Effector CD4-positive, alpha-beta T cell (primary cell): ENCODE measurements around the gene ARHGAP28. TPM values are rescaled to one million over a fixed set of nuclear protein-coding genes. Genes with fewer than 3 reads are reported as not detected.

Experiments used
- DNase-seq: peaks from one replicate; pipeline ENCODE4 v3.0.0-alpha.2; 2020
- total RNA-seq: gene quantifications from one replicate; lab custom pipeline; 2026; lab: John Stamatoyannopoulos, UW

ARHGAP28 gene, protein sequence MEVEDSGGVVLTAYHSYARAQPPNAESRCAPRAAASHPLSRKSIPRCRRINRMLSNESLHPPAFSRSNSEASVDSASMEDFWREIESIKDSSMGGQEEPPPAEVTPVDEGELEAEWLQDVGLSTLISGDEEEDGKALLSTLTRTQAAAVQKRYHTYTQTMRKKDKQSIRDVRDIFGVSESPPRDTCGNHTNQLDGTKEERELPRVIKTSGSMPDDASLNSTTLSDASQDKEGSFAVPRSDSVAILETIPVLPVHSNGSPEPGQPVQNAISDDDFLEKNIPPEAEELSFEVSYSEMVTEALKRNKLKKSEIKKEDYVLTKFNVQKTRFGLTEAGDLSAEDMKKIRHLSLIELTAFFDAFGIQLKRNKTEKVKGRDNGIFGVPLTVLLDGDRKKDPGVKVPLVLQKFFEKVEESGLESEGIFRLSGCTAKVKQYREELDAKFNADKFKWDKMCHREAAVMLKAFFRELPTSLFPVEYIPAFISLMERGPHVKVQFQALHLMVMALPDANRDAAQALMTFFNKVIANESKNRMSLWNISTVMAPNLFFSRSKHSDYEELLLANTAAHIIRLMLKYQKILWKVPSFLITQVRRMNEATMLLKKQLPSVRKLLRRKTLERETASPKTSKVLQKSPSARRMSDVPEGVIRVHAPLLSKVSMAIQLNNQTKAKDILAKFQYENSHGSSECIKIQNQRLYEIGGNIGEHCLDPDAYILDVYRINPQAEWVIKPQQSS
- total RNA-seq, result not detected

DNA sequence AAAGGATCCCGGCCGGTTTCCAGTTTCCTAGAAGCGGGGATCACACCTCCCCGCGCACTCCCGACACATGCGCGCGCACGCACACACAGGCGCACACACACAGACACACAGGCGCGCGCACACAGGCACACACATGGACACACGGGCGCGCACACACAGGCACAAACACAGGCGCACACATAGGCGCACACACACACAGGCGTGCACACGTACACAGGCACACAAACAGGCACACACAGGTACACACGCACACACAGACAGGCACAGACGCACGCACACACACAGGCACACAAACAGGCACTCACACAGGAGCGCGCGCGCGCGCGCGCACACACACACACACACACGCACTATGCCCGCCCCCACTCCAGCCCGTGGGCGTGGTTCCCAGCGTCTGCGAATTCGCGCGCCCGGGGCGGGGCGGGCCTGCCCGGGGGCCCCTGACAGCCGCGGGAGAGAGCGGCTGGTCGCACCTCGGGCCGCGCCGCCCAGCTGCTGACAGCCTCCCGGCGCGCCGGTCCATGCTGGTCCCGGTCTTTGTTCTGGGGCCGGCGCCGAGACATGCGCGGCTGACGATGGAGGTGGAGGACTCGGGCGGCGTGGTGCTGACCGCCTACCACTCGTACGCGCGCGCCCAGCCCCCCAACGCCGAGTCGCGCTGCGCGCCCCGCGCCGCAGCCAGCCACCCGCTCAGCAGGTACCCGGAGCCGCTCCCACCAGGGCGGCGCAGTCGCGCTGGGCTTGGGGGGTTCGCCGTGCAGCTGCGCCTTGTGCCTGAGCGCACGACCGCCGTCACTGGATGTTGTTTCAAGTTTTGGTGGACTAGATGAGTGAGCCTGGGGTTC, at the start of gene ARHGAP28:
Gene ARHGAP28 (plus strand): TSS at position 470 of the 845 bp plus-strand sequence. CDS start 106 bp downstream, at position 576.
- no peak for DNase-seq

DNA sequence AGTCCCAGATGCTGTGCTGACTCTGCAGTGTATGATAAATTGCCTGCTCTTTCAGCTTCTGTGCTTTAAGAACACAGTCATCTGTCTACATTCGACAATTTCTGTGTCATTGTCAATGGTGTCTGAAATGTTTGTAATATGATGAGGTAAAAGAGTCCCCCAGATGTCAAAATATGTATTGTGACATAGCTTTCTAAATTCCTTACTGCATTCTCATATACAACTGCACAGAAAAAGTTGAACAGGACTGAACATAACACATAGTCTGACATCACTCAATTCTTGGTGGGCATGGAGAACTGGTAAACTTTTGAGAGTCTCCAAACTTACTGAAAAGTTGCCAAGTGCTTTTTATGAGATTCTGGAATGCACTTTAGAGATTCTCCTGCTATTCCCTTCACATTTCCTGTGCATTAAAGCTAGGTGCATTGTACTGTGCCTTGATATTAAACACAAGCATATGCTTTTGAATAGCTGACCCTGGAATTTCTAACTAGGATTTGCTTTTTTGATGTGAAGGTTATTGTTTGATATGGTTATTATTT, 48.1 kb upstream of the ARHGAP28 start:
- DNase-seq, result no peak

DNA sequence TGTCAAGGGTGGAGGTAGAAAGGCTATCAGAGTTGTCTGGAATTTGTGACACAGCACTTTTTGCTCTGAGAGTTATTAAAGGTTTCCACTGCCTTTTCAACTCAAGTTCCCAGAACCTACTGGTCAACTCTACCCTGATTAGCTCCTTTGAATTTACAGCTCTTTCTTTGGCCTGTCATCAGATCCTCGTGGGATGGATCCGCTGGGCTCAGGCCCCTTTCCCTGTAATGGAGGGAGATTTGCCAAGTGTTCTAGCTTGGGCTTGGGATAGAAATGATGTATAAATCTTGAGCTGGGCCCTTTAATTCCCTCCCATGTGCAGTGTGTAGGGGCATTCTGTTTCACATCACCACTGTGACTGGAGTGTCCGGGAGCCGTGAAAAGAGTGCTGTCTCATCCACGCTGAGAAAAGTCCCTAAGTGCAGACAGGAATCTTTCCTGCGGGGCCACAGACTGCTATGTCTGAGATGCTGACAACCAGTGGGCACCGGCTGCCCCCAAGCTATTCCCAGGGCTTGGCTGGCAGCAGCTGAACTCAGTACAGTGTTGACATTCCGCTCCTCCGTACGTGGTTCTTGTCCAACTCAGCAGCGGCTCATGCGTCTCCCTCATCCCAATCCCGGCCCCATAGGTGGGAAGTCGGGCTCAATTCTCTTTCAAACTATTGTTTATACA, 46.9 kb upstream of the ARHGAP28 start:
- no peak for DNase-seq

DNA sequence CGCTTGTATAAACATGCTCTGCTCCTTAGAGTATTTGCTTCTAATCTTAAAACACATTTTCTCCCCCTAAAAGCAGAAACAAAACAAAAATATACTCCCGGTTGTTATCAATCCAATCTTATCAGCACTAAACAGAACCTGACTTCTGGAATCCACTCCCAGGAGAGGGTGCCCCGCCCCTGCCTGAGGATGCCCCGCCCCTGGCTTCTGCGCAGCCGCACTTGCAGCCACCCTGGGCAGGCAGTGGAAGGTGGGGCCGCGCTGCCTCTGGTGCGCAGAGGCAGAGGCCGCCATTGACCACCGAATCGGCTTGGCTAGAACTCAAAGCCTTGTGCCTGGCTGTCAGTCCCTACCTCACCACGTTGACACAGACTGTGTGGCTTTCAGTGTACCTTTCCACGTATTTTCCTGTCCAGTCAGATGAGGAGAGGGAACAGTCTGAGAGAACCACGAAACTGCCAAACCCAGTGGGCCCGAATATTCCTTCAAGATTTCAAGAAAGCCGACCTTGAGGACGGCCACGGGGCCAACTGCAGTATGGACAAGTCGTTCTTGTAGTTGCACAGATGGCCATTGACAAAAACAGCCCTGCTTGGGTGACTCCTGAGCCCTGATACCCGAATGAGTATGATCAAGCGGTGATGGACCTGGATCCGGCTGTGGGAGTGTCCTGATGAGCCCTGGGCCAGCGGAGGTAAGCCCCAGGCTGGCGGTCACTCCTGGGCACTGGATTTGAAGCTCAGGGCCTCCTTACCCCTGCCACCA, 46.2 kb upstream of the ARHGAP28 start:
- DNase-seq, result no peak

DNA sequence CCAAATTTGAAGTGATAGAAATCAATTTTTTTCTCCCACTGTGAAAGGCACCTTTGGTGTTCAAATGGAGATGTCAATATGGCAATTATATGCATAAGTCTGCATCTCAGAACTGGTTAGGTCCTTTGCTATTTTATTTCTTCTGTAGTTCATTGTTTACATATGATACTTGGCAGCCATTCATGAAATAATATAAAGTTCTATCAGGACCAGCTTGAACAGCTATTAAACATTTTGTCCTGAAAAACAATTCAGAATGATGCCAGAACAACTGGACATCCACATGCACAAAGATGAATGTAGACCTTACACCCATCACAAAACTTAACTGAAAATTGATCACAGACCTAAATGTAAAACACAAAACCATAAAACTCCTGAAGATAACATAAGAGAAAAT, 41.8 kb upstream of the ARHGAP28 start:
- DNase-seq, result no peak

DNA sequence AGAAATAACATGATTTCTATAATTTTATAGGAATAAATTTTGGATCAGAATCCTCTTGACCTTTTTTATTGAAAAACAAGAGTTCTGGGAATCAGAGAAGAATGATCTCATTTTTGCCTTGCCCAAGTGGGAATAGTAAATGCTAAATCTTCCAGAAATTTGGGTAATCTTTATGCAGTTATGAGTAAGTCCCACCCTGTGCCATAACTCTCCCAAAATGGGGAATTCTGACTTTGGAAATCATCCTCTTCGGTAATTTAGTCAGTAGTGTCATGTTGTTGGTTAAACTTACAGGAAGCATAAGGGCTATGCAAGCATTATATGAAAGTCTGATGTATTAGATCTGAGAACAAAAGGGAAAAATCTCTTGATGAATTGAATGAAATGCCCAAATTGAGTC, 20.6 kb upstream of the ARHGAP28 start:
- DNase-seq, result no peak

DNA sequence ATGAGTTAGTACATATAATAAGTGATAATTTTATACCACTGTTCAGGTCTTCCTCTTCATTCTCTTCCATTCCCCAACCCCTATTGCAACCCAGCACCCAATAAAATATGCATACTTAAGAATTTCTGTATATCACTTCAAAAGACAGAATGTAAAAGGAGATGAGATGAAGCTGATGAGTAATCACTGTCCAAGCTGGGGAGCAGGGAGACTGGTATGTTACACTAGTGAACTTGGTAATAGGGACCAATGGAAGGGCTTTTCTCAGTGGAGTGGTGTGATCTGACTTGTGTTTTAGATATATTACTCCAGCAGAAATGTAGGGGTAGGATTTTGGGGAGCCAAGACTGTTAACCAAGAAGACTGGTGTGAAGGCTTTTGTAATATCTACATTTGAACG, 18.0 kb upstream of the ARHGAP28 start:
- DNase-seq, result no peak

DNA sequence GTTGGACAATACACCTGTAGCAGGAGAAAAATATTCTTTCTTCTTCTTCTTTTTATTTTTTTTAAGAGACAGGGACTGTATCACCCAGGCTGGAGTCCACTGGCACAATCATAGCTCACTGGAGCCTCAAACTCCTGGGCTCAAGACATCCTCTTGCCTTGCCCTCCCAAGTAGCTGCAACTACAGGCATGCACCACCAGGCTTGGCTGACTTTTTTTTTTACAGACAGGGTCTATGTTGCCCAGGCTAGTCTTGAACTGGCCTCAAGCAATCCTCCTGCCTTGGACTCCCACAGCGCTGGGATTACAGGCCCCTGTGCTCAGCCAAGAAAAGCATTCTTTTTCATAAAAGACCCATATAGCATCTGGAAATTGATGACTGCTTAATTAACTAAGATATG, 17.1 kb upstream of the ARHGAP28 start:
- no peak for DNase-seq

DNA sequence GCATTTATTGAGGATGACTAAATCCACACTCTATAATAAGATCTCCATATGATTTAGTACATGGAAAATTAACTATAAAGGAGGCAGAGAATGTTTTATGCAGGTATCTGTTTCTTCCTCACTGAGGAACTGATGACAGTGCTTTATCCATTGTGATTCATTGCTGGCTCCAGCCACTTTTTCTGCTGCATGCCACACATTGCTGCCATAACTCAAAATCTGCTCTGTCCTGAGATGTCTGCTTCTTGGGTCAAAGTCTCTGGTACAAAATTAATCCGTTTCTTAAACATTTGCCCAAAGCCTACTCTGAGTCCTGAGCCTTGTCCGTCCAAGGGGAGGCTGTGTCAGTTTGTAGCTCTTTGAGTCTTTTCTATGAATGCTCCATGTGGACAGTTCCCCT, 15.5 kb upstream of the ARHGAP28 start:
- DNase-seq, result no peak

DNA sequence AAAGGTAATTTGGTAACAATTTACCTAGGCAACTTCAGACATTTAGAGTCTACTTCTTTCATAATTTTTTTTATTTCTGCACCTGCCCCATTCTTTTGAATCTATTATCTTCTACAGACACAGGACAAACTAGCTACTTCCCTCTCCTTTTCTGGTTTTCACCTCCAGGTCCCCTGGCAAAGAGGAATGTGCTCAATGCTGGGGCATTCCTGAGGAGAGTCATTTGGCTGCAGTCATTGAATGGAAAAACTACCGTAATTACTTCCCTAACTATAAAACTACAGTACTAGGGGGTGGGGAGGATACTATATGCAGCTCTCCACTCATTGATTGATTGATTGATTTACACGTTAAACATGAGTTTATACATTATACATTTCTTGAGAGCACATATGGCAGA, 11.2 kb upstream of the ARHGAP28 start:
- no peak for DNase-seq

DNA sequence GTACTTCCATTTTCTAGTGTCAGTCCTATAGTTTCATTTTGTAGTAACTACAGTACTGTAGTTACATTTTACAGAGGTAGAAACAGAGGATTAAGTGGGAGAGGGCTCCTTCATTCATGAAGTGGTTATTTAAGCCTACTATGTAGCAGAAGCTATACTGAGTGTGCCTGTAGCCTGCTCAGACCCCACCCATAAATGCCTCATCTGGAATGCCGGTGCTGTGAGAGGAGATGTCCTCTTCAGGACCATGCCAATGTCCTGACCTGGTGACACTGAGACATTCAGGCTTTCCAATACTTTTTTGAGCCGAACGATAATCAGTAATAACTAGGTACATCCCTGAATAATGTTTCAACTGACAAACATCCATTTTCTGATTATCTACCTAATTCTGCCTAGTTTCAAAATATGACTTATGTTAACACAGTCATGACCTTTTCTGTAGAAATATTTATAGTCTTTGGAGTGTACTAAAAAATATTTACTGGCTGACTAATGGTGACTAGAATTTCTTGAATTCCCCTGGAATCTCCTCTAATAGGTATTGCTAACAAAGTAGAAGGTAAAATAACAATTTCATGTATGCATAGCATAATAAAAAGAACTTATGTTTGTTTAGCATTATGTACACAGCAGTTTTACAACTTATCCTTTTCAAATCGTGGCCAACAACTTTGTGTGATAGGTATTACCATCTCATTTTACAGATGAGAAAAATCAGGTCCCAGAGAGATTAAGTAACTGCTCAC, 10.2 kb upstream of the ARHGAP28 start:
- no peak for DNase-seq

DNA sequence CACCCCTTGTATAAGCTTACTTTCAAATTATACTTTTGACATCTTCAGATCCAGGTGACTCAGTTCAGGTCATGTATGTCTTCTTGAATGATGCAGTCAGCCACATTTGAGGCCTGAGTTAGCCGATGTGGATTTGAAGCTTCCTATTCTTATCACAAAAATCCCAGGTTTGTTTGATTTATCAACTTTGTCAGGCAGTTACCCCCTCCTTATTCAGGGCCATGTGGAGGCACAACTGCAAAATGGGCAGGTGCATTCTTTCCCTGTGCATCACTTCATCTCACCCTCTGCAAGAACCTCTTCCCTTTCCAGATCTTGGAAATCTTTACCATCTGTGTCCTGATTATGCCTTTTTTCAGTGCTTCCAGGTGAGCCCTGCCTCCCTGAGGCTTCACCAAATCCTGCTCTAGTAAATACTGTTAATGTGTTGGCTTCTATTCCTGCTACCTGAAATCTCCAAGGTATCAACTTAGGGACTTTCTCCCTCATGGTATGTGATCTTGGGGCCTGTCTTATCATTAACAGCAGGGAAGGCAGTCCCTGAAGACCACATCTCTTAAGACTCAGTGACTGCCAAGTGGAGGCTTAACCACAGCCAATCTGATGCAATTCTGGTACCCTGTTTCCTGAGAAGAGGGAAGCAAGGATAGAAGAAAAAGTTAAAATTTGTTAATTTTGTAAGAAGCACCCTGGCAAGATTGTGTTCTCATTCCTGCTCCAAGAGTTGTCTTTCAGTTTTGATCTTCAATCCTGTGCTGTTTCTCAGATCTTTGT, 9.4 kb upstream of the ARHGAP28 start:
- no peak for DNase-seq

DNA sequence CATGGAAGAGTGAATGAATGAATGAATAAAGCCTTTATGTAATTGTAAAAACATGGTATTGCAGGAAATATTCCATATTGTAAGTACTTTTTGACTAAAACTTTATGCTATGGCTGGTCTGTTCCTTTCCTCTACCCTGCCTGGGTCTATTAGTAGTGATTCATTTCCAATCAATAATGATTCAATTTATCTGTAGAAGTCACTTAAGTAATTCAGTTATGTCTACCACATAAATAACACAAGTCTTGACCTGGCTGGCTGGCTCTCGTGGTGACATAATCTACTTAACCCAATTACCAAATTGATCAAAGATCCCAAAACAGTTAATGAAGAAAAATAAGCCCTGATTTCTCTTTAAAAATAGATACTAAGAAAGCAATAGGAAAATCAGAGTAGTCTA, 7.8 kb upstream of the ARHGAP28 start:
- DNase-seq, result no peak

DNA sequence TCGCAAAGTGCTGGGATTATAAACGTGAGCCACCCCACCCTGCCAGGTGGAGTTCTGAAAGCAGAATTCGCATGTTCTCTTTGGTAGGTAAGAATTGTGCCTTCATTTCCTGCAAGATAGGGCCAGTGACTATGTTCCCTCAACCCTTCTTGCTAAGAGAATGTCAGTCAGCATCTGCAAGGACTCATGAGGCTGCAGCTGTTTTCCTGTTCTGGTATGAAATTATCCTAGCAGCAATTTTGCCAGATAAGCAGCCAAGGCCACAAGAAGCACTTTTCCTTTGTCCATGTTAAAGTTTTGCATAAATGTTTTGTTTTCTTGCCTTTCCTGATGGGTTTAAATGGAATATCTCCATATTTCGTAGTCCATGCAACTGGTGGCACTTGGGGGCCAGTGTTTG, 6.8 kb upstream of the ARHGAP28 start:
- no peak for DNase-seq

DNA sequence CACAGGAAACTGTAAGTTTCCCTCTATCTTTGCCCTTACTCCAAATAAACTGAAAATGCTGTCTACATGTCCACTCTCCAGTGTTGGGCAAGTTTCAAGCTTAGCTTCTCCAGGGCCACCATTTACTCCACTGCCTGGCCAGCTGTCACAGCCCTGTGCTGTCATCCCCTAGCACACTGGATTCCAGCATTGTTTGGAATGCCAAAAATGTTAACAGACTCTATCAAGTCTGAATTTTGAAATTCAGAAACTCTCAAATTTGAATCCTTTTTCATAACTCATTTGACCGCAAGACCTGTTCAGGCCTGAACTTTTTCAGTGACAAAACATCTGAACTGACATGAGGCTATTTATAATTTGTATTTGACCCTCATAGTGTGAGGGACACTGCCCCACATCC, 5.2 kb upstream of the ARHGAP28 start:
- no peak for DNase-seq

DNA sequence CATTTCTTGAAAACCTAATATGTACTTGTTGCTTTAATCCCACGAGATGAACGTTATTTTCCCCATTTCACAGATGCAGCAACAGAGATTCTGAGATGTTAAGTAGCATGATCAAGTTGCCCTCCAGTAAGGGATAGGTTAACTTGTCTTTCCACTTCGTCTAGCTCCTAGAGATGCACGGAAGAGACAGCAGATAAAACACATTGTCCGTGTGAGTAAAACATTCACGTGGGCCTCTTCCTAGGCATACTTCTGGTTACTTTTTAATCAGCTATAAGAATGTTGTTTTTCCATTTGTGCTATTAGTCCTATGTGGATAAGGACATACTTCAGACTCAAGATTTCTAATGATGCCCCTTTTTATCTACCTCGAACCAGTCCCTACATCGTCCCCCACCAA, 1.2 kb upstream of the ARHGAP28 start:
- no peak for DNase-seq

DNA sequence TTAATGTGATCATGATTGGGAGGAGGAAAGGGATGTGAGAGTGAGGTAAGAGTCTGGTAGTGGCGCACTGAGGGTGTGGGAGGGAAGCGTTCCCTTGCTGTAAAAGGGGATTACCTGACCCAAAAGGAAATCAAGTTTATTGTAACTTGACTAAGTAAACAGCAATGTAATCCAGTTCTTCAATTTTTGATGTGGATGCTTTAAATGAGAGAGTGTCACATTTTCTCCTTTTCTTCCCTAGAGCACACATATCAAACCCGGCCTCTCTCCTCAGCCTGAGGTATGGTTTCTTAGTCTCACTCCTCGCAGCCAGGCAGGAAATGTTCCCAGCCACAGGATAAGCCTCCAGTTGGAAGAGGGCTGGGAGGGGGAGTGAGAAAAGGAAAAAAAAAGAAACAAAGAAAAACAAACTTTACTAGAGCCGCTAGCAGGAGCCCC, 688 bp upstream of the ARHGAP28 start:
- DNase-seq, result no peak

DNA sequence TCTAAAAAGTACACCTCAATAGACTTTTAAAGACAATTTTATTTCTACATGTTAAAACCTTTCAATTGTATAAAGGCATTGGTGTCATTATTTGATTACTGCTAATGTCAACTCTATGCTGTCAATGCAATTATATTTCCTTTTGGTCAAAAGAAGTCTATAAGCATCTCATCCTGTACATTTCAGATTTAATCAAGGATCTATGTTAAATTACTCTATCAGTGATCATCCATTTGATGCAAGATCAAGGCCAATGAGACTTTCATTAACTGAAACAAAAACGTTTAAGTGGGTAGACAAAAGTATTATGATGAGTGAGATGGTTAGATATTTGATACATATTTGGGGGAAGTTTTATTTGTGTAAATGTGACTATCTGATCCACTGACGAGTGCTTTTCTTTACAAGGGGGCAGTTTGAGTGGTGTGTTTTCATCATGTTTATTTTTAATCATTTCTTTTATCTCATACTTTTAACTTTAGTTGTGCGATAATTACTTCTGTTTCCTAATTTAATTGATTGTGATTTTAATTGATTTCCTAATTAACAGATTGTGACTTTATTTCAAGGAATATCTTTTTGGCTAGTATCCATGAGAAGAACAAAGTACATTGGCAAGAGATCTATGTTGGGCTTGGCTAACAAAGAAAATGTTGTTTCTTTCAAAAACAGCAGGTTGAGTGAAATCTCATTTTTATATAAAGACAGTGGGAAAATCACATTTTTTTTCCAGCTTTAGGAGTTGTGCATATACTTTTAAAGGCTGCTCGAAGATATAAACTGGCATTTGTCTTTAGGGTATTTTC, 1.1 kb downstream of the ARHGAP28 start:
- DNase-seq, result no peak

DNA sequence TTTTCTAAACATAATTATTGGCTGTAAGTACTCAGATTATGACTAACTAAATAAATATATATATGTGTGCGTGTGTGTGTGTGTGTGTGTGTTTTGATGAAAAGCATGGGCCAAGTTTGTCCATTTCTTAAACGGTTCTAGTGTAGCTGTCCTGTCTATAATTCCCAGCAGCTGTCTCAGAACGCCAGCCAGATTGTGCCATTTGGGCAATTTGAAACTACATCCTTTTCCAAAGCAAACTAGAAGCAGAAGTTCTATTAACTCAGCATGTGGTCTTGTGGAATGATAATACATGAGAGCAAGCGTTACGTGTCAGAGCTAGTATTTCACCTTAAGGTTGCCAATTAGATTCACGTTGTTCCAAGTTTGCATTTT, 1.7 kb downstream of the ARHGAP28 start:
- no peak for DNase-seq
